A673 (cell line): Measurements from ENCODE around the gene PPA2.

Source experiments
- EZH2 ChIP-seq: fragments of 200-600 bp; sonication (generic); IDR thresholded peaks from 2 replicates; pipeline ENCODE4 v1.6.1; 2017; ENCODE audit warnings: borderline replicate concordance, low read depth, mild to moderate bottlenecking, mixed read lengths, antibody characterized with exemption, low read length; ENCODE audit not compliant: poor library complexity, severe bottlenecking
- TF ChIP-seq, protein P1 (sequence below): fragments of 300-800, 200-600 bp; sonication (generic); conservative IDR thresholded peaks from 2 replicates; pipeline ENCODE4 v1.5.1; 2017; ENCODE audit warnings: low read depth, mild to moderate bottlenecking, antibody characterized with exemption, low read length, moderate library complexity, mixed read lengths

DNA sequence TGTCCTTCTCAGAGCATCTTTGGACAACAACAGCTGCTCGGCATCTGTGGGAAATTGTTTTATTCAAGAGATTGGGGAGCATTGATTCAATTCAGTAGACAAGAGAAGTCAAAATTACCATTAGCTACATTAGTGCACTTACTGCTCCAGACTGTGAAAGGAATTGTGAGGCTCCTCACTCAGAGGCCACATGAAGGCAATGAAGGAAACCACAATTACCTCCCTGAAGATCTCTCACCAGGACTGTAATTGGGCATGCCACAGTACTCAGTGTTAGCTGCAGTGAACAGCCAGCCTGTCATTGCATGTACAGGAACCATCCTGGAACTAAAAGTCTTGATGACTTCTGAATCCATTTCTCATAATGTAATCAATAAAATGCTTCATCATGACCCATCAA, 144.8 kb downstream of the PPA2 start:
- no peak for TF ChIP-seq EZH2
- TF ChIP-seq, protein P1, sequence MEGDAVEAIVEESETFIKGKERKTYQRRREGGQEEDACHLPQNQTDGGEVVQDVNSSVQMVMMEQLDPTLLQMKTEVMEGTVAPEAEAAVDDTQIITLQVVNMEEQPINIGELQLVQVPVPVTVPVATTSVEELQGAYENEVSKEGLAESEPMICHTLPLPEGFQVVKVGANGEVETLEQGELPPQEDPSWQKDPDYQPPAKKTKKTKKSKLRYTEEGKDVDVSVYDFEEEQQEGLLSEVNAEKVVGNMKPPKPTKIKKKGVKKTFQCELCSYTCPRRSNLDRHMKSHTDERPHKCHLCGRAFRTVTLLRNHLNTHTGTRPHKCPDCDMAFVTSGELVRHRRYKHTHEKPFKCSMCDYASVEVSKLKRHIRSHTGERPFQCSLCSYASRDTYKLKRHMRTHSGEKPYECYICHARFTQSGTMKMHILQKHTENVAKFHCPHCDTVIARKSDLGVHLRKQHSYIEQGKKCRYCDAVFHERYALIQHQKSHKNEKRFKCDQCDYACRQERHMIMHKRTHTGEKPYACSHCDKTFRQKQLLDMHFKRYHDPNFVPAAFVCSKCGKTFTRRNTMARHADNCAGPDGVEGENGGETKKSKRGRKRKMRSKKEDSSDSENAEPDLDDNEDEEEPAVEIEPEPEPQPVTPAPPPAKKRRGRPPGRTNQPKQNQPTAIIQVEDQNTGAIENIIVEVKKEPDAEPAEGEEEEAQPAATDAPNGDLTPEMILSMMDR: no peak
